Smooth muscle cell (in vitro differentiated cells): Measurements from ENCODE around the gene PIGO. TPM values are rescaled to one million over a fixed set of nuclear protein-coding genes. Genes with fewer than 3 reads are reported as not detected.

Experiments used
- DNase-seq: peaks from one replicate; lab custom pipeline; 2025; ENCODE audit not compliant: unreplicated experiment; lab: John Stamatoyannopoulos, UW
- H2AFZ ChIP-seq: fragments of 200-600 bp; sonication (generic); 2 replicates; pipeline ENCODE4 v1.6.0; 2016; ENCODE audit warnings: antibody characterized with exemption, low read depth, mild to moderate bottlenecking
- H3F3A ChIP-seq: fragments of 200-600 bp; sonication (generic); 2 replicates; pipeline ENCODE4 v1.6.0; 2017; ENCODE audit warnings: antibody characterized with exemption, low read depth
- H3K27ac ChIP-seq: fragments of 200-600 bp; sonication (generic); 2 replicates; pipeline ENCODE4 v1.5.1; 2016; ENCODE audit warnings: low read depth, mild to moderate bottlenecking
- H3K27me3 ChIP-seq: fragments of 200-600 bp; sonication (generic); 2 replicates; pipeline ENCODE4 v1.6.1; 2016; ENCODE audit warnings: low read depth, mild to moderate bottlenecking
- H3K36me3 ChIP-seq: fragments of 200-600 bp; sonication (generic); 2 replicates; pipeline ENCODE4 v1.5.1; 2016; ENCODE audit warnings: low read depth
- H3K4me1 ChIP-seq: fragments of 200-600 bp; sonication (generic); 2 replicates; pipeline ENCODE4 v1.5.1; 2016; ENCODE audit warnings: low read depth
- H3K4me2 ChIP-seq: fragments of 200-600 bp; sonication (generic); 2 replicates; pipeline ENCODE4 v1.6.0; 2016; ENCODE audit warnings: mild to moderate bottlenecking
- H3K4me3 ChIP-seq: fragments of 200-600 bp; sonication (generic); 2 replicates; pipeline ENCODE4 v1.5.1; 2016; ENCODE audit warnings: mild to moderate bottlenecking
- H3K79me2 ChIP-seq: fragments of 200-600 bp; sonication (generic); 2 replicates; pipeline ENCODE4 v1.6.0; 2016; ENCODE audit warnings: low read depth, mild to moderate bottlenecking
- H3K9ac ChIP-seq: fragments of 200-600 bp; sonication (generic); 2 replicates; pipeline ENCODE4 v1.6.0; 2016; ENCODE audit warnings: low read depth
- H3K9me3 ChIP-seq: fragments of 200-600 bp; sonication (generic); replicated peaks from 2 replicates; pipeline ENCODE4 v1.5.1; 2016; ENCODE audit warnings: low read depth
- H4K20me1 ChIP-seq: fragments of 200-600 bp; sonication (generic); 2 replicates; pipeline ENCODE4 v1.6.0; 2016; ENCODE audit warnings: low read depth
- CTCF ChIP-seq: fragments of 200-600 bp; sonication (generic); IDR thresholded peaks from 2 replicates; pipeline ENCODE4 v1.5.1; 2017; ENCODE audit warnings: borderline replicate concordance, mild to moderate bottlenecking, antibody characterized with exemption; ENCODE audit not compliant: insufficient read depth, poor library complexity, severe bottlenecking
- WGBS: methylation state at CpG from one replicate; pipeline ENCODE4 v1.1.7; 2016; ENCODE audit warnings: low lambda C conversion rate; 5-methylcytosine and 5-hydroxymethylcytosine counted together
- polyA plus RNA-seq: library from polyadenylated mRNA; unstranded; fragments of >200 nt; fragmentation: Nextera tagmentation; extraction: Ambion mirVana; gene quantifications from 2 replicates; pipeline ENCODE4 v1.2.1, GENCODE V29; 2016
- total RNA-seq: library from RNA; depleted of rRNA; stranded (reverse); fragments of >200 nt; gene quantifications from 2 replicates; pipeline ENCODE4 v1.2.3, GENCODE V29; 2014

PIGO gene
- total and polyA plus RNA-seq, 2 experiments from 2014 or later = 27.5 to 29.5 TPM

GRCh38 chr9:35097573-35097972, 1.2 kb upstream of the PIGO start:
- no peak for TF ChIP-seq CTCF
- H4K20me1 ChIP-seq = no peaks in the 10 kb centered on the region
- 97% methylated on average over 3 of the region's 3 CpGs for WGBS

GRCh38 chr9:35091536-35091935, 4.9 kb downstream of the PIGO start:
- TF ChIP-seq CTCF = no peak
- WGBS = 98% methylated on average over 17 of the region's 17 CpGs
- Histone ChIP-seq H3K9me3 (no peaks in the 10 kb centered on the region), H3K4me1 (peaks cover 5% of the 10 kb centered on the region), H2AFZ (no peak overlapping the region), H3K9ac (no peak overlapping the region), H3K4me2 (no peak overlapping the region), H4K20me1 (no peaks in the 10 kb centered on the region), H3K36me3 (peaks cover 3% of the 10 kb centered on the region), H3K79me2 (no peaks in the 10 kb centered on the region), H3K4me3 (no peak overlapping the region), H3K27me3 (no peaks in the 10 kb centered on the region), H3K27ac (no peak overlapping the region), H3F3A (no peaks in the 10 kb centered on the region)
- DNase-seq = no peak

More at GRCh38 chr9:35097573-35097972, 1.2 kb upstream of the PIGO start:
- Histone ChIP-seq H3K9ac (no peak overlapping the region), H3K27me3 (no peaks in the 10 kb centered on the region), H3K4me2 (no peak overlapping the region), H3K4me3 (no peak overlapping the region), H3F3A (no peaks in the 10 kb centered on the region), H2AFZ (no peak overlapping the region), H3K4me1 (peaks cover 10% of the 10 kb centered on the region), H3K36me3 (no peaks in the 10 kb centered on the region), H3K79me2 (peaks cover 11% of the 10 kb centered on the region), H3K9me3 (no peaks in the 10 kb centered on the region), H3K27ac (no peak overlapping the region)
- no peak for DNase-seq

- Histone ChIP-seq H3K79me2 (no peaks in the 10 kb centered on the region), H3K36me3 (peaks cover 3% of the 10 kb centered on the region), H3F3A (no peaks in the 10 kb centered on the region), H3K9me3 (no peaks in the 10 kb centered on the region), H2AFZ (no peak overlapping the region), H3K4me3 (no peak overlapping the region), H3K4me1 (no peaks in the 10 kb centered on the region), H4K20me1 (no peaks in the 10 kb centered on the region), H3K27ac (no peak overlapping the region), H3K27me3 (no peaks in the 10 kb centered on the region), H3K9ac (no peak overlapping the region), H3K4me2 (no peak overlapping the region)
- WGBS = 92% methylated on average over 2 of the region's 2 CpGs
- no peak for TF ChIP-seq CTCF
- no peak for DNase-seq
These were observed 7.0 kb downstream of the PIGO start for GRCh38 chr9:35089434-35089833.

GRCh38 chr9:35085078-35085477, 11.3 kb downstream of the PIGO start:
- Histone ChIP-seq H3K9ac (no peak overlapping the region), H3F3A (peaks cover 4% of the 10 kb centered on the region), H2AFZ (no peak overlapping the region), H3K79me2 (no peaks in the 10 kb centered on the region), H3K4me3 (no peak overlapping the region), H4K20me1 (no peaks in the 10 kb centered on the region), H3K9me3 (no peaks in the 10 kb centered on the region), H3K4me2 (no peak overlapping the region), H3K27me3 (no peaks in the 10 kb centered on the region), H3K27ac (no peak overlapping the region), H3K4me1 (no peaks in the 10 kb centered on the region), H3K36me3 (peaks cover under 1% of the 10 kb centered on the region)
- 88% methylated on average over 2 of the region's 2 CpGs for WGBS
- no peak for TF ChIP-seq CTCF
- no peak for DNase-seq
